GM19463 (cell line): ENCODE data around the gene PCDHGA7.
"Not testable (repeated sequence)": the region's sequence is repeated elsewhere in the genome, so short reads cannot be mapped to it uniquely, and the experiment has no call there.

Source experiments
- ATAC-seq: cut with Tn5 transposase; IDR thresholded peaks from one replicate; pipeline ENCODE4 v1.9.1; 2021; ENCODE audit warnings: mild to moderate bottlenecking, moderate library complexity; ENCODE audit not compliant: unreplicated experiment

The PCDHGA7 gene

GRCh38 chr5:141382469-141383294 lies at the start of gene PCDHGA7:
Gene PCDHGA7, plus strand, starts transcription at chr5:141382742. Its CDS starts 158 bp downstream, at chr5:141382900.
- no peak for ATAC-seq

GRCh38 chr5:141338538-141339306 lies 43.8 kb upstream of the PCDHGA7 start, which contains the start of gene PCDHGA2:
Gene PCDHGA2, plus strand, starts transcription at chr5:141338760.
- ATAC-seq, result no peak

GRCh38 chr5:141340781-141341354 lies 41.7 kb upstream of the PCDHGA7 start:
- ATAC-seq, result not testable (repeated sequence)

- no peak for ATAC-seq
These were observed 39.8 kb upstream of the PCDHGA7 start for GRCh38 chr5:141342773-141343172.

- no peak for ATAC-seq
These were observed 39.1 kb upstream of the PCDHGA7 start, which contains the start of gene PCDHGA3 for GRCh38 chr5:141343242-141343952. Gene PCDHGA3, plus strand, starts transcription at chr5:141343829. Its CDS starts 205 bp downstream, at chr5:141344034.

GRCh38 chr5:141343953-141344463 lies 38.5 kb upstream of the PCDHGA7 start:
- ATAC-seq, result no peak

GRCh38 chr5:141345327-141345726 lies 37.2 kb upstream of the PCDHGA7 start:
- no peak for ATAC-seq

- not testable (repeated sequence) for ATAC-seq
These were observed 36.5 kb upstream of the PCDHGA7 start for GRCh38 chr5:141346017-141346416.

GRCh38 chr5:141349917-141350619 lies 32.5 kb upstream of the PCDHGA7 start, which contains the start of gene PCDHGB1:
Gene PCDHGB1, plus strand, starts transcription at chr5:141350099. Its CDS starts 162 bp downstream, at chr5:141350261.
- peak; percentile 94 for ATAC-seq

- no peak for ATAC-seq
These were observed 31.0 kb upstream of the PCDHGA7 start for GRCh38 chr5:141351591-141351990.

GRCh38 chr5:141354900-141355469 lies 27.6 kb upstream of the PCDHGA7 start, which contains the start of gene PCDHGA4:
Gene PCDHGA4, plus strand, starts transcription at chr5:141355021. Its CDS starts 87 bp downstream, at chr5:141355108.
- no peak for ATAC-seq

- no peak for ATAC-seq
These were observed 26.9 kb upstream of the PCDHGA7 start for GRCh38 chr5:141355641-141356040.

- no peak for ATAC-seq
These were observed 26.4 kb upstream of the PCDHGA7 start for GRCh38 chr5:141356133-141356532.

- ATAC-seq, result no peak
These were observed 25.6 kb upstream of the PCDHGA7 start for GRCh38 chr5:141356950-141357349.

- ATAC-seq, result no peak
These were observed 22.6 kb upstream of the PCDHGA7 start, which contains the start of gene PCDHGB2 for GRCh38 chr5:141359790-141360426. Gene PCDHGB2, plus strand, starts transcription at chr5:141359994. Its CDS starts 142 bp downstream, at chr5:141360136.

- ATAC-seq, result no peak
These were observed 21.9 kb upstream of the PCDHGA7 start for GRCh38 chr5:141360685-141361084.

- ATAC-seq, result no peak
These were observed 19.8 kb upstream of the PCDHGA7 start for GRCh38 chr5:141362719-141363118.

GRCh38 chr5:141363952-141364660 lies 18.4 kb upstream of the PCDHGA7 start, which contains the start of gene PCDHGA5:
Gene PCDHGA5, plus strand, starts transcription at chr5:141364162. Its CDS starts 169 bp downstream, at chr5:141364331.
- no peak for ATAC-seq
